ENCODE measurements around the gene VDR.

Gene VDR

DNA sequence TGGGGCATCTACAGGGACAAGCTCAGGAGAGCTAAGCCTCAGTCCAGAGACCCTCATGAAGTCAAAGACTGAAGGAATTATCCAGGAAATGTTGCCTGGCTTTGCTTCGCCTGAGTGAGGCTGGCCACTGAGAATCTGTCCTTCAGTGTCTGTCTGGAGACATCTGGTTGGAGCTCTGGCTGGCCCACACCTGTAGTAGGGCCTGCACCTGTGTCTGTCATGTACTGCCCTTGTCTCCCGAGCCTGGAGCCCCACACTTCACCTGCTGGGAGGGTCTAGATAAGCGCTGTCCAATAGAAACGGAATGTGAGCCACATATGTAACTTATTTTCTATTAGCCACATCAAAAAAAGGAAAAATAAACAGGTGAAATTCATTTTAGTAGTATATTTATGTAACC lies 75.2 kb downstream of the VDR start:
- no peak overlapping the region for H3K27ac ChIP-seq
- TF ChIP-seq ZFX (IDR thresholded peaks at IDR 0.05): no peak

DNA sequence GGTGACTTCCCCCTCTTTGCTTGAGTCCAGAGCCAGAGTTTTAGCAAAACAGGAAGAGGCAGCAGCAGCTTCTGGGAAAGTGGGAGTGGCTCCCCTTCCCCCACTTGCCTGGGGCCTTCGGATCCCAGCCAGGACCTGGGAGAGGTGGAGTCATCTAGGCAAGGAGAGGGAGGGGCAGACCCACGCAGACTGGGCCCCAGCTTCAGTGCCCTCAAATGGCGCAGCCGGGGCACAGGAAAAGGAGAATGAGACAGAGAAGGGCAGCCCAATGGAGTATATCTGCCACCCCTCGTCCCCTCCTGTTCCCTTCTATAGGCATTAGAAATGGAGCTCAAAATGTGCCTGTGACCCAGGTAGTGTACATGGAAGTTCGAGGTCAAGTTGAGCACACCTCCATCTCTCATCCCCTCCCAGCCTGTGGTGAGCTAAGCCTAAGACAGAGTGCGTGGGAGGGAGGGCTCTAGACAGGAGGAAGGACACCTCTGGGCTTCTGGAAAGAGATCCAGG lies 75.8 kb downstream of the VDR start:
- H3K27ac ChIP-seq: no peak overlapping the region
- TF ChIP-seq, protein P1, sequence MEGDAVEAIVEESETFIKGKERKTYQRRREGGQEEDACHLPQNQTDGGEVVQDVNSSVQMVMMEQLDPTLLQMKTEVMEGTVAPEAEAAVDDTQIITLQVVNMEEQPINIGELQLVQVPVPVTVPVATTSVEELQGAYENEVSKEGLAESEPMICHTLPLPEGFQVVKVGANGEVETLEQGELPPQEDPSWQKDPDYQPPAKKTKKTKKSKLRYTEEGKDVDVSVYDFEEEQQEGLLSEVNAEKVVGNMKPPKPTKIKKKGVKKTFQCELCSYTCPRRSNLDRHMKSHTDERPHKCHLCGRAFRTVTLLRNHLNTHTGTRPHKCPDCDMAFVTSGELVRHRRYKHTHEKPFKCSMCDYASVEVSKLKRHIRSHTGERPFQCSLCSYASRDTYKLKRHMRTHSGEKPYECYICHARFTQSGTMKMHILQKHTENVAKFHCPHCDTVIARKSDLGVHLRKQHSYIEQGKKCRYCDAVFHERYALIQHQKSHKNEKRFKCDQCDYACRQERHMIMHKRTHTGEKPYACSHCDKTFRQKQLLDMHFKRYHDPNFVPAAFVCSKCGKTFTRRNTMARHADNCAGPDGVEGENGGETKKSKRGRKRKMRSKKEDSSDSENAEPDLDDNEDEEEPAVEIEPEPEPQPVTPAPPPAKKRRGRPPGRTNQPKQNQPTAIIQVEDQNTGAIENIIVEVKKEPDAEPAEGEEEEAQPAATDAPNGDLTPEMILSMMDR (conservative IDR thresholded peaks at IDR 0.05): no peak
- TF ChIP-seq ZFX (IDR thresholded peaks at IDR 0.05): no peak

DNA sequence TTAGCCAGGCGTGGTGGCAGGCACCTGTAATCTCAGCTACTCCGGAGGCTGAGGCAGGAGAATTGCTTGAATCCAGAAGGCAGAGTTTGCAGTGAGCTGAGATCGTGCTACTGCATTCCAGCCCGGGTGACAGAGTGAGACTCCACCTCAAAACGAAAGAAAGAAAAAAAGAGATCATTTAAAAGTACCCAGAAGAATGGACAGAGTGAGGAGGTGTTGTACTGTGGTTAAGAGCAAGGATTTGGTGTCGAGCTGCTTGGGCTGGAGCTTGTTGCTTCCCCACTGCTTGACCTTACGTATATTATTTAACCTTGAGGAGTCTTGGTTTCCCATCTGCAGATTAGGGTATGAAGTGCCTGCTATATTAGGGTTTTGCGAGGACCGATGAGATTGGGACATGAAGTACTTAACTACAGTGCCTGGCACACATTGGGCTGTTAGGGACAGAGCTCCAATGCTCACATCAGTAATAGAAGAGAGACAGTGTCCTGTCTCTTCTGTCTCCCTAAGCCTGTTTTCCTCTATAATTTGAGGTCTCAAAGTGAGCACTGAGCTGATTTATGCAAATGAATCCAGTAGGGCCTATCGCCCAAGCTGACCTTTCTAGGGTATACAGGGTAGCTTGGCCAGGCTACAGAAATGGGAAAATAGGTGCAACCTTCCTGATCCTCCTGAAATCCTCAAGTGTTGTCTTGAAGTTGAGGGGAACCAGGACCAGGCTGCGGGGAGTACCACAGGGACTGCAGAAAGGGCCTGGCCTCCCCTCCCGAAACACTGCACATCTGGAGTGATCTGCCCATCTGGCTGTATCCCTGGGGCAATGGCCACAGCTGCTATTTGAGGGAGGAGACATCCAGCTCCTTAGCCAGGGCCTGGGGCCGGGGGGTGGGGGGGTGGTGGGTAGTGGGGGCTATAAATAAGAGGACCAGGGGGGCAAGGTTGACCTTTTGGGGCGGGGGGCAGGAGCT lies 76.5 kb downstream of the VDR start:
- TF ChIP-seq, protein P1 (conservative IDR thresholded peaks at IDR 0.05): no peak
- TF ChIP-seq ZFX (IDR thresholded peaks at IDR 0.05): no peak
- no peak overlapping the region for H3K27ac ChIP-seq

DNA sequence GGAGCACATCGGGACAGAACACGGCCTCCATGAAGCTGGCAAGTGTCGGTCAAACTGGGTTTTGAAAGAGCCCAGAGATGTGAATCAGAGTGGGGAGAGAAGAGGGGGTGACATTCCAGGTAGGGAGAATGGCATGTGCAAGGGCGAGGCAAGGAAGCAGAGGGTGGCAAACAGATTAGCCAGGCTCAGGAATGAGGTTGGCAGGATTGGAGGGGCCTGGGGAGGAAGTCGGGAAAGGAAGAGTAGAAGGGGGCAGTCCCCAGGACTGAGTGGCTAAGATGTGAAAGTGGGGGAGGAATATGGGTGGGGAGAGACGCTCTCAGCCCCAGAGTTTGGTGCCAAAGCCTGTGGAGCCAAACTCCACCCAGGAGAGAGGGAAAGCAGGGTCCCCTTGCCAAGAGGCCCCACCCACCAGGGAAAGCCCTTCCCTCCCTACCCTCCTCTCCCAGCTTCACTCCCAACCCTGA lies 79.6 kb downstream of the VDR start:
- no peak overlapping the region for H3K27ac ChIP-seq
- no peak for TF ChIP-seq ZFX (IDR thresholded peaks at IDR 0.05)
- TF ChIP-seq, protein P1 (conservative IDR thresholded peaks at IDR 0.05): no peak

DNA sequence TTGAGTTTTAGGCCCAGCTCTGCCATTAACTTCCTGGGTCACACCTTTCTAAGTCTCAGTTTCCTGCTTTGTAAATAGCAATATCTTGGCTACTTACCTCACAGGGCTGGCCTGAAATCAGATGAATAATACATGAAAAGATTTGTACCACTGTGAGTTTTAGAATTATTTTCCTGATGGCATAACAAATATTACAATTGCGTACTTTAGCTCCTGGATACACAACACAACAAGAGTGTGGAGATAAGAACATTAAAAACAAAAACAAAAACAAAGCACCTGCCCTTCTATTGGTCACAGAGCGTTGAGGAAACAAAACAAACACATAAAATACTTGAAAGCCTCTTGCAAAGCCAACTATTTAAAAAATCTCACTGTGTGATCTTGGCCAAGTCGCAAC lies 80.2 kb downstream of the VDR start:
- H3K27ac ChIP-seq: no peak overlapping the region
- TF ChIP-seq, protein P1 (conservative IDR thresholded peaks at IDR 0.05): no peak
- no peak for TF ChIP-seq ZFX (IDR thresholded peaks at IDR 0.05)

DNA sequence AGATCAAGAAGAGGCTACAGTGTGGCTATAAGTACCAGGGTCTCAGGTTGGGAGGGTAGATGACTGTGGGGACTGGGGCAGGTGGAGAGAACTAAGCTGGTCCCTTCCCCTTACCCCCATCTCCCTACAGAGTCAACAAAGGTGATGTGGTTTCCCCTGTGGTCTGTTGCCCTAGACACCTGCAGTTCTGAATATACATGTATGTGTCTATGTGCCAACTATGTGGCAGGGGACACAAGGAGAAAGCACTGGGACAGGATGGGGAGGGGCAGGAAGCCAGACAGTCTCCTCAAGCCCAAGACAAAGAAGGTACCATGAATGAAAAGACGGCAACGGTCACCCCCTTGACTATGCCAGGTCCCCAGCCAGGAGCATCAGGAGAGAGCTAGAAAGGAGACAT lies 80.6 kb downstream of the VDR start:
- no peak overlapping the region for H3K27ac ChIP-seq
- TF ChIP-seq, protein P1 (conservative IDR thresholded peaks at IDR 0.05): no peak
- TF ChIP-seq ZFX (IDR thresholded peaks at IDR 0.05): no peak

DNA sequence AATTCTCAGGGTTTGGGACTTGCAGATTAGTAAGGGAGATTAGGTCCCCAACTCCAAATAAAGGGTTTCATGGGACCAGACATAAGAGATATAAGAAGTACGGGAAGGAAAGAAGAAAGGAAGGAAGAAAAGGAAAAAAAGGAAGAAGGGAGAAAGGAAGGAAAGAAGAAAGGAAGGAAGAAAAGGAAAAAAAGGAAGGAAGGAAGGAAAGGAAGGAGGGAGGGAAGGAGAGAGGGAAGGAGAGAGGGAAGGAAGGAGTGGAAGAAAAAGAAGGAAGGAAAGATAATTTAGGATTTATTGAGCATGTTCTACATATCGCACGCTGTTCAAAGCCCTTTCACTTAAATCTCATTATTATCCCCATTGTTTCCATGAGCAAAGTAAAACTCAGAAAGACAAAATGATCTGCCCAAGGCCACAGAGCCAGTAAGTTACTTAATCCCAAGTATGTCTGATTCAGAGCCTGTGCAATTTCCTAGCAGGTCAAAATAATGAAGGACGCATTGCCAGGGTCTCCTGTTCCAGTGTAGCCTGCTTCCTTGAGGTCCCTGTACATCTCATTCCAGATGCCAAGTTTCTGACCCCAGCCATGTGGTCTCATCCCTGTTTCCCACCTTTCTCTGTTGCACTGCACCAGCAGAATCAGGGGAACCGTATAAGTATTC lies 81.2 kb downstream of the VDR start:
- H3K27ac ChIP-seq: no peak overlapping the region
- TF ChIP-seq ZFX (IDR thresholded peaks at IDR 0.05): no peak
- TF ChIP-seq, protein P1 (conservative IDR thresholded peaks at IDR 0.05): no peak

Measured in C4-2B (cell line).